ENCODE results near the gene ANXA9.

Gene ANXA9

DNA sequence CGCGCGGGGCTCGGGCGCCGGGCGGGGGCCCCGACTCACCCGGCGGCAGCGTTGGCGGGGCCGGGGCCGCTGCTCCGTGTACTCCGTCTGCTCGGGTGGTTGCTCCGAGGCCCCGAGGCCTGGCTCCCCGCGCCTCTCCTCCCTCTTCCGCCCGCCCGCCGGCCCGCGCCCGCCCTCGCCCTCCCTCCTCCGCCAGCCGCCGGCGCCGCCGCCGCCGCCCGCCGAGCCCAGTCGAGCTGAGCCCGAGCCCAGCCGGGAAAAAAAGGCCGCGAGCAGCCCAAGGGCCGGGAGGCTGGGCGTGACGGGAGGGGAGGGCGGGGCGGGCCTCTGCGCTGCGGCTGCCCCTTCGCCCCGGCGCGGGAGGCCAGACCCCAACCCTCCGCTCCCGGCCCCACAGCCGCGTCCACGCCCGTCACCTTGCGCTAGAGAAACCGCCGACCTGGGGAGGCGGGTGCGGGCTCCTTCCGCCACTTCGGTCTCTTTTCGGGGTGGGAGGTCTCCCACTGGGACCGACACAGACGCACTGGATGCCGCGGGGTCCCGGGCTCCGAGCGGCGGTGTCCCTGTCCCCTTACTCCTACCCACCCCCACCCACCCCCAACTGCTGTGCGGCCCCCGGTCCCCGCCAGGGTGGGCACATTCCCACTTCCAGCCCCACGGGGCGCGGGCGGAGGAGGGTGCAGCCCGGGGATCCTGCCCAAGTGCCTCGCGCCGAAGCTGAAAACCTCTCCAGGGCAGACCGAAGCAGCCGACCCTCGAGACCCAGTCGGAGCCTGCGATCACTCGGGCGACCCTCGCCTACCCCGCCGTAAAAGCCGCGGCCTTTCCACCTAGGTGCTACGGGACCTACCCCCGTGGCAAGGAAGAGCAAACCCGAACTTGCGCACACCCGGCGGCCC is 7.3 kb upstream of the ANXA9 start, which contains the start of gene CERS2:
Gene CERS2 (minus strand): TSS at position 256 of the 899 bp plus-strand sequence. CDS start 5,745 bp downstream, outside the sequence.
- DNase-seq (ENCODE audit: low read depth) = peak; percentile 78
- H3K4me3 ChIP-seq (ENCODE audit: low read length) = peak within 1 kb of the TSS; percentile 86
- TF ChIP-seq, protein P1, sequence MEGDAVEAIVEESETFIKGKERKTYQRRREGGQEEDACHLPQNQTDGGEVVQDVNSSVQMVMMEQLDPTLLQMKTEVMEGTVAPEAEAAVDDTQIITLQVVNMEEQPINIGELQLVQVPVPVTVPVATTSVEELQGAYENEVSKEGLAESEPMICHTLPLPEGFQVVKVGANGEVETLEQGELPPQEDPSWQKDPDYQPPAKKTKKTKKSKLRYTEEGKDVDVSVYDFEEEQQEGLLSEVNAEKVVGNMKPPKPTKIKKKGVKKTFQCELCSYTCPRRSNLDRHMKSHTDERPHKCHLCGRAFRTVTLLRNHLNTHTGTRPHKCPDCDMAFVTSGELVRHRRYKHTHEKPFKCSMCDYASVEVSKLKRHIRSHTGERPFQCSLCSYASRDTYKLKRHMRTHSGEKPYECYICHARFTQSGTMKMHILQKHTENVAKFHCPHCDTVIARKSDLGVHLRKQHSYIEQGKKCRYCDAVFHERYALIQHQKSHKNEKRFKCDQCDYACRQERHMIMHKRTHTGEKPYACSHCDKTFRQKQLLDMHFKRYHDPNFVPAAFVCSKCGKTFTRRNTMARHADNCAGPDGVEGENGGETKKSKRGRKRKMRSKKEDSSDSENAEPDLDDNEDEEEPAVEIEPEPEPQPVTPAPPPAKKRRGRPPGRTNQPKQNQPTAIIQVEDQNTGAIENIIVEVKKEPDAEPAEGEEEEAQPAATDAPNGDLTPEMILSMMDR (conservative IDR thresholded peaks at IDR 0.05; ENCODE audit: low read length) = no peak

DNA sequence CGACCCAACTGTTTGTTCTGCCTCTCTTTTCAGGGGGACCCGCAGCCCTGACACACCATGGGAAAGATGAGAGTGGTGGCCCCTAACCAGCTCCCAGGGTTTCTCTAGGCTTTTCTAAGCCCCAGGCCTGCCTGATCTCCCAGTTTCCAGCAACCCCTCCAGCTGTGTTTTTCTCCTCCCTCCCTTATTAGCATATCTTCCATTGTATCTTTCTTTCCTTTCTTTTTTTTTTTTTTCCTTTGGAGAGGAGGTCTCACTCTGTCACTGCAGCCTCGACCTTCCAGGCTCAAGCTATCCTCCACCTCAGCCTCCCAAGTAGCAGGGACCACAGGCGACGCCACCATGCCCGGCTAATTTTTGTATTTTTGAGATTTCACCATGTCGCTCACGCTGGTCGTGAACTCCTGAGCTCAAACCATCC is 5.7 kb upstream of the ANXA9 start:
- H3K4me3 ChIP-seq (ENCODE audit: low read length) = no peak overlapping the region
- TF ChIP-seq, protein P1 (conservative IDR thresholded peaks at IDR 0.05; ENCODE audit: low read length) = no peak

DNA sequence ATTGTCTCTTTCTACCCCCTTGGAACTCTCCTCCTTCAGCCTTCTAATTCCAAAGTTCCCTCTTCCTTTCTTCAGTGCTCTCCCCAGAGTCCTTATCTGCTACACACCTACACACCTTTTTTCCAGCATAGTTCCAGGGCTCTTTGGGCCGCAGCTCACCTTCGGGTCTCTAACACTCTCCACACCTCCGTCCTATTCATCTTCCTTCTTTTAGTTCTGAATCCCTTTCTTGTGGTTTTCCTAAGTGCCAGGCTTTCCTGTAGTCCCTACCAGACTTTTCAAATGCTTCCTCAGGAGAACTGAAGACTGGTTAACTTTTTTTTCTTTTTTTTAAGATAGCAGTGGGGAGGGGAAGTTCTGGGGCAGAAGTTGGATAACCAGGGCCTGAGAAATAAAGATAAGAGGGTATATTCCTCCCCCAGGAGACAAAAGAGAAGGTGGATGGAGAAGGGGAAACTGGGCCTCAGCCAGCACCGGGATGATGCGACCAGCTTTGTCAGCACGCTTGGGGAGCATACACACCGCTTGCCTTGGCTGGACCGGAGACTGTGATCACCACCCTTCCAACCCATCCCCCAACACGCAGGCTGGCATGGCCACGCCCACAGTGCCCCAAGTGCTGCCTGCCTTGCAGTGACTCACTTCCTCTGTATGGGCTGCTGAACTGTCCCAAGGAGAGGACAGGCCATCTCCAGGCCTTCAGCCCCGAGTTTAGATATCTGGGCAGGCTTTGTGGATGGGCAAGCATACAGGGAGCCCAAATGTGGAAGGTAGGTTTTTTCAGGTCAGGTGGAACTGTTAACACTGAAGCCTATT is 5.0 kb upstream of the ANXA9 start:
- peak; percentile 46 for DNase-seq (ENCODE audit: low read depth)
- TF ChIP-seq, protein P1 (conservative IDR thresholded peaks at IDR 0.05; ENCODE audit: low read length) = no peak
- no peak overlapping the region for H3K4me3 ChIP-seq (ENCODE audit: low read length)

More for the DNA sequence above, 5.7 kb upstream of the ANXA9 start:
- DNase-seq (ENCODE audit: low read depth) = no peak

DNA sequence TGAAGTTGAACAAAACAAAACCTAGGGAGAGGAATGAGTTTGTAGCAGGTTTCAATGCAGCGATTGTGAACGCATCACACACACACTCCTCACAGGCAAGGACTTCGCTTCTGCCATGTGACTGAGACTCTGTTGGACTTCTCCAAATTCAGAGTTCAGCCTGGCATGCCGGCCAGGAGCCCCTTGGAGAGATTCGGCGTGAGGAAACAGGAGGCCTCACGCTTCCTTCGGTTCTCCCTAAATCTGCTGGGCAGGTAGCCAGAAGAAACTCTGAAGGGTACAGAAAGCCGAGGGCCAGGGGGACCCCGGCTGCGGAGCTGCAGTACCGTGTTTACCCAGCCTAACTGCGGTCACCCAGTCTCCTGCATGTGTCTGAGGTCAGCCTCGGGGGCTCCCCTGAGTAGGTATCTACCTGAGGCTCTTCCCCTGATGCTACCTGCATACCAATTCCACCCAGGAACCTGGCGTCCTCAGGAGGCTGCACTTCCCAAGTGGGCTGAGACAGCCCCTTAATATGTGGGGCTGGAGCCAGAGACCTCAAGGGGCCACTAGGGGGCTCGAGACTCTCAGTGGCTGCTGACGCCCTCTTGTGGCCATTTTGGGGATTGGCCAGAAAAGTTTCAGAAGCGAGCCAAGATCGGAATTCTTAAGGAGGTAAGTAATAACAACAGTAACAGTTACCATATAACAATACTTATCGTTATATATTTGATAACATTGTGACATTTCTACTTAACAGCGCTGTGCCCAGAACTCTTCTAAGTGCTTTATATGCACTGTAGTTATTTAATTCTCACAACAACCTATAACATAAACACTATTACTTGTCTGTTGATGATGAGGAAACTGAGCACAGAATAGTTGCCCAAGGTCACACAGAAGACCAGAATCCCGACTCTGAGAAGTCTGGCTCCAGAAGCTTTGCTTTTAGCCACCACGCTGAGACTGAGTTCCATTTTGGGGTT is 2.7 kb upstream of the ANXA9 start:
- H3K4me3 ChIP-seq (ENCODE audit: low read length) = no peak overlapping the region
- TF ChIP-seq, protein P1 (conservative IDR thresholded peaks at IDR 0.05; ENCODE audit: low read length) = peak; percentile 100
- peak; percentile 86 for DNase-seq (ENCODE audit: low read depth)

DNA sequence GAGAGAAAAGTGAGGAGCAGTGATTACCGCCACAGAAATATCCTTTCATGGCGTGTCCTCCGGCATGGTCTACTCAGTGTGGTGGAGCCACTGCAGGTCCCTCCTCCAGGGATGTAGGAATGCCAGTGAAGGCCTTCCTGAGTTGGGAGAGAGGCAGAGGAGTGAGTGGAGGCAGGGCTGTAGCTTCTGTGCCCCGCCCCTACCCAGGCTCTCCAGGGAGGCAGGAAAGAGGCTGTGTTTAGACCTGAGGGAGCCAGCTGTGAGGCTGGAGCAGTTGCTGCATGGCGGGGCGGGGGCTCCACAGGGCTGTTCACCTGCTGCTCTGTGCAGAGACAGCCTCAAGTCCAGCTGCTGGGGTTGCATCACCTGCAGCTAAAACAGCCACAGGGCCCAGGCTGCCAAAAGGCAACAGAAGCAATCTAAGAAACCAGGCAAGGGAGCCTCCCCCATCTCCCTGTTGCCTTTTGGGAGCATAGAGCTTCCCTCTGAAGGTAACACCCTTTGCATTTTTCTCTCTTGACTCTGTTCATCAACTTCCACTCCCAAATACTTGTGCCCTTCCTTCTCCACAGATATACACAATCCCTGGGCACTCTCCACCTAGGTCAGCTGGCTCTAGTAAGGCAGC is 801 bp upstream of the ANXA9 start:
- DNase-seq (ENCODE audit: low read depth) = peak; percentile 21
- H3K4me3 ChIP-seq (ENCODE audit: low read length) = no peak overlapping the region
- TF ChIP-seq, protein P1 (conservative IDR thresholded peaks at IDR 0.05; ENCODE audit: low read length) = no peak
